Right cardiac atrium (tissue), 5 donors: Measurements from ENCODE around the gene OR7A17. TPM values are rescaled to one million over a fixed set of nuclear protein-coding genes. Genes with fewer than 3 reads are reported as not detected.

Experiments used
- ATAC-seq, 2 donors: fragments of 200-7000 bp; cut with Tn5 transposase; one replicate each; pipeline versions ENCODE4 v1.8.0 to v1.9.1; 2020; ENCODE audit warnings: moderate library complexity in 2 of 2, mild to moderate bottlenecking in 1 of 2
- DNase-seq, 3 donors: peaks; one replicate each; pipeline ENCODE4 v3.0.0-alpha.2; 2020
- H3K27ac ChIP-seq: one replicate; pipeline ENCODE4 v1.5.1; 2013; ENCODE audit warnings: mild to moderate bottlenecking, low read length, control low read depth, moderate library complexity
- H3K27me3 ChIP-seq: one replicate; pipeline ENCODE4 v1.6.1; 2013; ENCODE audit not compliant: control insufficient read depth, insufficient read depth
- H3K4me1 ChIP-seq: one replicate; pipeline ENCODE4 v1.6.1; 2013; ENCODE audit warnings: low read length; ENCODE audit not compliant: control insufficient read depth, insufficient read depth
- H3K4me3 ChIP-seq: one replicate; pipeline ENCODE4 v1.5.1; 2013; ENCODE audit warnings: low read length, control low read depth
- H3K9me3 ChIP-seq: one replicate; pipeline ENCODE4 v1.6.1; 2013; ENCODE audit warnings: low read length; ENCODE audit not compliant: control insufficient read depth
- WGBS: extraction: QIAGEN DNeasy Blood & Tissue Kit; methylation state at CpG from one replicate; pipeline ENCODE4 v1.1.7; 2013; 5-methylcytosine and 5-hydroxymethylcytosine counted together
- intact Hi-C, 4 donors: fragments of 100-400 bp; cut with DNase I; formaldehyde crosslinking; loops; one replicate each; pipeline versions ENCODE4 v1.11.0 to v1.14.0; 2022 to 2023
- long read RNA-seq, 4 donors: library from polyadenylated mRNA; unstranded; transcript quantifications; one replicate each; pipeline ENCODE4 v2.0.0, GENCODE V29; 2020 to 2021
- polyA plus RNA-seq: library from polyadenylated mRNA; stranded (reverse); fragments of 200-250 nt; gene quantifications from one replicate; pipeline ENCODE4 v1.2.3, GENCODE V29; 2013
- total RNA-seq, 4 donors: library from RNA; stranded (reverse); fragmentation: NEBNext Ultra II Directional; extraction: Animal tissue kit (Norgen Biotek cat#: 25700); gene quantifications; one replicate each; pipeline ENCODE4 v1.2.1, GENCODE V29; 2021
- donor health status: healthy with polysubstance abuse.
- donor health status: DM: no; HTN: yes; CAD: no.
- donor health status: DM: no; HTN: no; CAD: no.
- donor health status: DM: no; HTN: yes; CAD: no; lungs with severe emphysema.
- donor health status: DM: yes; HTN: yes; CAD: no.

Gene OR7A17
- total RNA-seq (not detected), polyA plus RNA-seq (not detected)
- long read RNA-seq, donor 1: 0 reads
- long read RNA-seq, donor 2: 0 reads
- long read RNA-seq, donor 3: 0 reads
- long read RNA-seq, donor 4: 0 reads

DNA sequence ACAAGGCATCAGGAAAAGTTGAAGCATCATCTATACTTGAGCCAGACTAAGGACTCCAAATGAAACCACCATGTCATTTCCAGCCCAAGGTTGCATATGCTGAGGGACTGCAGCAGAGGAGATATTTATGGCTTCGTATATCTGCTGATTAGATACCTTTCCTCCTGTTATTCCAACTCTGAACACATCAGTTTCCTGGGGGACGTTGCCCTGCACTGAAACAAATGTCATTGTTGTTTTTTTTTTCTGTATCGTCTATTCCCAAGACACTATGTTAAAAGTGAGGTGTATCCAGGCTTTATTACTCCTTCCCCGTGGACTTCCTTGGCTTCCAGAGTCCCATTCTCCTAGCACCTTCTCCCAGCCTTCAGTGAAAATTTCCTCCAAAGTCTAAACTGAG lies at the start of gene OR7A17:
TSS of gene OR7A17 (minus strand) at position 101 of the 400 bp plus-strand sequence. CDS start 4,777 bp downstream, outside the sequence.
- intact Hi-C loops: no loop called here
- Histone ChIP-seq H3K27me3 (no peaks in the 10 kb centered on the region), H3K4me3 (no peak within 1 kb of the TSS), H3K9me3 (no peaks in the 10 kb centered on the region), H3K4me1 (peaks cover 2% of the 10 kb centered on the region), H3K27ac (no peak within 1 kb of the TSS)
- DNase-seq (no peak), ATAC-seq (no peak)
- WGBS: 51% methylated on average over 4 of the region's 4 CpGs

DNA sequence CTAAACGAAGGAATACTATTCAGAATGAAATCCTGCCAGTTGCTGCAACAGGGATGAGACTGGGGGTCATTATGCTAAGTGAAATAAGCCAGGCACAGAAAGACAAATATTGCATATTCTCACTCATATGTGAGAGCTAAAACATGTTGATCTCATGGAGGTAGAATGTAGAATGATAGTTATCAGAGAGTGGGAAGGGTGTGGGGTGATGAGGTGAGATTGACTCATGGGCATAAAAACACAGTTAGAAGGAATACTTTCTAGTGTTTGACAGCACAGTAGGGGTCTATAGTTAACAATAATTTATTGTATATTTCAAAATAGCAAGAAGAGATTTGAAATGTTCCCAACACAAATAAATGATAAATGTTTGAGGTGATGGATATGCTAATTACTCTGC lies 47.6 kb upstream of the OR7A17 start:
- 55% methylated on average over 1 of the region's 1 CpG for WGBS
- DNase-seq: no peak
- intact Hi-C loops: no loop called here
- Histone ChIP-seq H3K4me3 (no peak overlapping the region), H3K9me3 (no peaks in the 10 kb centered on the region), H3K27ac (no peak overlapping the region), H3K27me3 (no peaks in the 10 kb centered on the region), H3K4me1 (no peaks in the 10 kb centered on the region)
- no peak for ATAC-seq

DNA sequence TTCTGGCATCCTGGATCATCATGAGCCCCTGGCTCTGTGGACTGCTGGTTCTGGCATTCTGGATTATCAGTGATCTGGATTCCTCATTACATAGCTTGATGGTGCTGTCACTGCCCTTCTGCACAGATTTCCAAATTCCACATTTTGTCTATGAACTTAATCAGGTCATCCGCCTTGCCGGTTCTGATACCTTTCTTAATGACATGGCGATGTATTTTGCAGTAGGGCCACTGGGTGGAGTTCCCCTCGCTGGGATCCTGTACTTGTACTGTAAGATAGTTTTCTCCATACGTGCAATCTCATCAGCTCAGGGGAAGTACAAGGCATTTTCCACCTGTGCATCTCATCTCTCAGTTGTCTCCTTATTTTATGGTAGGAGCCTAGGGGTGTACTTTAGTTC lies 30.9 kb upstream of the OR7A17 start:
- Histone ChIP-seq H3K4me3 (no peak overlapping the region), H3K27ac (no peak overlapping the region), H3K4me1 (no peaks in the 10 kb centered on the region), H3K27me3 (no peaks in the 10 kb centered on the region), H3K9me3 (no peaks in the 10 kb centered on the region)
- 61% methylated on average over 5 of the region's 5 CpGs for WGBS
- intact Hi-C loops: no loop called here
- ATAC-seq: no peak
- no peak for DNase-seq

DNA sequence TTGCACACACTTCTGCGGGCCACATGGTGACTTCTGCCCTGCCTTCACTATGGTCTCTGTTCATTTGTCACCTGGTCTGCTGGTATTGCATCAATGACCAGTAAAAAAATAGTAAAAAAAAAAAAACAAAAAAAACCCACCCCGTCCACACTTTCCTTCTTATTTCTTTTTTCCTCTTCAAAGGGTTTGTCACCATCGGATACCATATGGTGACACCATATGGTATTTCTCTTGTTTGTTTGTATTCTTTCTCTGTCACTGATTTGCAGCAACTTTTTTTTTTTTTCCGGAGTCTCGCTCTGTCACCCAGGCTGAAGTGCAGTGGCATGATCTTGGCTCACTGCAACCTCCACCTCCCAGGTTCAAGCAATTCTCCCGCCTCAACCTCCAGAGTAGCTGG lies 29.2 kb upstream of the OR7A17 start:
- Histone ChIP-seq H3K27me3 (no peaks in the 10 kb centered on the region), H3K27ac (no peak overlapping the region), H3K4me1 (no peaks in the 10 kb centered on the region), H3K4me3 (no peak overlapping the region), H3K9me3 (no peaks in the 10 kb centered on the region)
- no peak for DNase-seq
- ATAC-seq: no peak
- 68% methylated on average over 6 of the region's 6 CpGs for WGBS
- intact Hi-C loops: no loop called here

DNA sequence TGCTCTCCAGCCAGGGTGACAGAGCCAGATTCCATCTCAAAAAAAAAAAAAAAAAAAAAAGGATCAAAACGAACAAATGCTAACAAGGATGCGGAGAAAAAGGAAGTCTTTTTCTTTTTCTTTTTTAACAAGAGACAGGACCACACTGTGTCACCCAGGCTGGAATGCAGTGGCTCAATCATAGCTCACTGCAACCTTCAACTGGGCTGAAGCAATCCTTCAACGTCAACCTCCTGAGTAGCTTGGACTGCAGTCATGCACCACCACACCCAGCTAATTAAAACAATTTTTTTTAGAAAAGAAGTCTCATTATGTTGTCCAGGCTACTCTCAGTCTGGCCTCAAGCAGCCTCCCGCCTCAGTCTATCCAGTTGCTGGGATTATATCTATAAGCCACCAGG lies 20.8 kb upstream of the OR7A17 start:
- H3K27me3 ChIP-seq: no peaks in the 10 kb centered on the region
- intact Hi-C loops: no loop called here

DNA sequence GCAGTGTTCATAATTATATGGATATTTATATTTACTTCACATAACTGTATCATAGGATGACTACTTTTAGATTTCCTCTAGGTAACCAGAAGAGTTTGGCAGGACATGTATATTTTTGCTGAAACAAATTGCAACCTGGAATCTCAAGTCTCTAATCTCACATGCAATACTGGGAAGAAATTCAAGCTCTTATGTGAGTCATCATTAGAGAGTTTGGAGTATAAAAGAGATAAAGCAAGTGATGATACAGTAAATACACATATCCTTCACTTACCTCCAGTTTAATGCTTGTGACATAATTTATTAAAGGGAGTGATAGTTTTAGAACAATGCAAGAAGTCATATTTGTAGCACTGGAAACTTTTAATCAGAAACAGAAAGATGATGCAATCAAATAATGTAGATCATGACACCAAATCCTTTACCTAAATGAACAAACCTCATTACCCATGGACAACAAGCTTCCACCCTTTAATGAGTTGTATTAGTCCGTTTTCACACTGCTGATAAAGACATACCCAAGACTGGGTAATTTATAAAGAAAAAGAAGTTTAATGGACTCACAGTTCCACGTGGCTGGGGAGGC lies 15.8 kb upstream of the OR7A17 start:
- 32% methylated on average over 2 of the region's 2 CpGs for WGBS
- Histone ChIP-seq H3K27me3 (no peaks in the 10 kb centered on the region), H3K4me3 (no peak overlapping the region)

More for the DNA sequence above, 20.8 kb upstream of the OR7A17 start:
- WGBS: 77% methylated on average over 4 of the region's 4 CpGs
- Histone ChIP-seq H3K4me3 (no peak overlapping the region), H3K4me1 (no peaks in the 10 kb centered on the region), H3K9me3 (no peaks in the 10 kb centered on the region), H3K27ac (no peak overlapping the region)
- DNase-seq (no peak), ATAC-seq (no peak)

DNA sequence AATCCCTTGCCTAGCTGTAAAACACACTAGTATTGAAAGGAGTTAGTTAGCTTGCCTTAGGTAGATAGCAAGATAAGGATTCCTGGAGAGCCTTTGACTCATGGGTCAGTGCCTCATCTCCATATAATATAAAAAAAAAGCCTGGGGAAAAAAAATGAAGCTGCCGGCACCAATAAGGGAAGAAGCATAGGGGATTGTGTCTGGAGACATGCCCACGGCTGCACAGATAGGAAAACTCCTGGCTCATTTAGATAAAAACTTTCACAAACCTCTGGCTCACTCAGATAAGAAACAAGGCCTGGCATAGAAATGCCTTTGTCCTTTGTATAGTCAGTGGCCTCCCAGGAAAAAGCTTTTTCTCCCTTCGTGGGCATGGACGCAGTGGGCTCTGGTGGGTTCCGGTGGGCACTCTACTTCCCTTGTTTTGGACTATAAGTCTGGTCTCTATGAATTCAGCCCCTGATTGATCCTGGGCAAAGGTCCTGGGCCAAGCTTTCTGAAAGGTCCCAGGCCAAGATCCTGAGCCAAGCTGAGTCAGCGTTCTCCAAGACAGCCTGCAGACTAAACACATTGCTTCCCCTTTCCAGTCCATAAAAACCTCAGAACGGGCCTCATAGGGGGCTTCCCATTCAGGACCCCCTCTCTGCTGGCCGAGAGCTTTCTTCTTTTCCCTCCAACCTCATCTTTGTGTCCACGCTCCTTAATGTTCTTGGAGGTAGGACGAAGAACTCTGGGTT lies 4.9 kb upstream of the OR7A17 start:
- H3K27ac ChIP-seq: no peak overlapping the region
- DNase-seq (peak in 1 of 3 donors; percentile 40), ATAC-seq (no peak)
- no peak overlapping the region for H3K4me3 ChIP-seq
- H3K27me3 ChIP-seq: no peaks in the 10 kb centered on the region
- intact Hi-C loops: loop anchor here in 1 of 4 donors (10.0 kb wide), 1 partner anchor 316 kb away; the partner anchor contains the start of gene NDUFB7
- 43% methylated on average over 10 of the region's 10 CpGs for WGBS
- peaks cover 2% of the 10 kb centered on the region for H3K4me1 ChIP-seq
- no peaks in the 10 kb centered on the region for H3K9me3 ChIP-seq

More for the DNA sequence above, 15.8 kb upstream of the OR7A17 start:
- intact Hi-C loops: no loop called here
- Histone ChIP-seq H3K27ac (no peak overlapping the region), H3K9me3 (no peaks in the 10 kb centered on the region), H3K4me1 (no peaks in the 10 kb centered on the region)
- no peak for ATAC-seq
- no peak for DNase-seq

DNA sequence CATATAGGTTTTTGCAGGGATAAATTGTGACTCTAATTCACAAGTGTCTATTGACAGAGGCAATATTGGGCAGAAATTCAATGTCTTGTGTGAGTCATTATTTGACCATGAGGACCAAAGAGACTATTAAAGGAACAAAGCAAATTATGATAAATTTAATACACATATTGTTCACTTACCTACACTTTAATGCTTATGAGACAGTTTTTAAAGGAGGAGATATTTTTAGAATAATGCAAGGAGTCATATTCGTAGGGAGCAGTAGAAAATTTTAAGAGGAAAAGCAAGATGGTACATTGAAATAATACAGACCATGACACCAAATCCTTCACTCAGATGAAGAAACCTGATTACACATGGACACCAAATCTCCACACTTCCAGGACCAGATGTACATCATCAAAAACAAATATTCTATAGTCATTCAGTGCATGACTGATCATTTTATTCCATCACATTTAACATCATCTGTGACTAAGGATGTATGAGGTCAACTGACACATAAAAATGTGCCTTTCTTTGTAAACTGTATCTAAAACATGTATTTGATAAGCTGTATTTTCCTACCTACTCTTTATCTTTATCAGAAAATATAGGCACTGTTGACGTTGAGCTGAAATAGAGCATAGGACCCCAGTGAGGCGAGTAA lies 4.2 kb upstream of the OR7A17 start:
- intact Hi-C loops: loop anchor here in 1 of 4 donors (10.0 kb wide), 1 partner anchor 315 kb away; the partner anchor contains the start of gene NDUFB7
- Histone ChIP-seq H3K9me3 (no peaks in the 10 kb centered on the region), H3K27ac (no peak overlapping the region), H3K27me3 (no peaks in the 10 kb centered on the region), H3K4me1 (peaks cover 2% of the 10 kb centered on the region), H3K4me3 (no peak overlapping the region)
- DNase-seq (no peak), ATAC-seq (no peak)
- WGBS: 56% methylated on average over 3 of the region's 3 CpGs

DNA sequence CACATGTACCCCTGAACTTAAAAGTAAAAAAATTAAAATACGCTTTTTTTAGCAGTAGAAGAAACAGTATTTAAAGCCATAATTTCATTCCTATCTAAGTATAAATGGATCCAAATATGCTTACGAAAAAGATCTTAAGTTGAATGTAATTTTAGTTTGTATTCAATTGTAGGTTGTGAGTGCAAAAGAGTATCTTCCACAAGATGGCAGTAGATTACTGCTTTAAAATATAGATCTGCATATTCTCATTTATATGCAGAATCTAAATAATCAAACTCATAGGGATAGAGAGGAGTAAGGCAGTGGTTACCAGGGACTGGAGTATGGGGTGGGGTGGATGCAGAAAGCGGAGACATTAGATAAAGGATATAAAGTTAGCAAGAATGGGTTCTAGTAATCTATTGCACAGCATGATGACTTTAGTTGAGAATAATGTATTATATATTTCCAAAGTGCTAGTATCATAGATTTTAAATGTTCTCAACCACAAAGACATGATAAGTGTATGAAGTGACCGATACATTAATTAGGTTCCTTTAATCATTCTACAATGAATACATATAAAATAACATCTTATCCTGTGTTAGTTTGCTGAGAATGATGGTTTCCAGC lies 14.2 kb downstream of the OR7A17 start:
- ATAC-seq: no peak
- no peak overlapping the region for H3K27ac ChIP-seq
- H3K9me3 ChIP-seq: no peaks in the 10 kb centered on the region
- H3K27me3 ChIP-seq: no peaks in the 10 kb centered on the region
- intact Hi-C loops: no loop called here
- DNase-seq: no peak
- H3K4me3 ChIP-seq: no peak overlapping the region
- H3K4me1 ChIP-seq: no peaks in the 10 kb centered on the region
- 74% methylated on average over 4 of the region's 4 CpGs for WGBS

DNA sequence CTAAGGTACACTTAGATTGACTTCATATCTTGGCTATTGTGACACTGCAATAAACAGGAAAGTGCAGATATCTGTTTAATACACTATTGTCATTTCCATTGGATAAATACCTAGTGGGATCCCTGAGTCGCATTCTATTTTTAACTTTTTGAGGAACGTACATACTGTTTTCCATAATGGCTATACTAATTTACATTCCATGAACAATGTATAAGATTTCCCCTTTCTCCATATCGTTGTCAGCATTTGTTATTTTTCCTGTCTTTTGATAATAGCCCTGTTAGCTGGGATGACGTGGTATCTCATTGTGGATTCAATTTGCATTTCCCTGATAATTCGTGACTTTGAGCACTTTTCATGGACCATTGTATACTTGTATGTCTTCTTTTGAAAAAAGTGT lies 17.4 kb downstream of the OR7A17 start:
- no peak overlapping the region for H3K4me3 ChIP-seq
- intact Hi-C loops: no loop called here
- ATAC-seq (no peak), DNase-seq (no peak)
- no peak overlapping the region for H3K27ac ChIP-seq
- H3K4me1 ChIP-seq: no peaks in the 10 kb centered on the region
- 60% methylated on average over 5 of the region's 5 CpGs for WGBS
- no peaks in the 10 kb centered on the region for H3K9me3 ChIP-seq
- no peaks in the 10 kb centered on the region for H3K27me3 ChIP-seq

DNA sequence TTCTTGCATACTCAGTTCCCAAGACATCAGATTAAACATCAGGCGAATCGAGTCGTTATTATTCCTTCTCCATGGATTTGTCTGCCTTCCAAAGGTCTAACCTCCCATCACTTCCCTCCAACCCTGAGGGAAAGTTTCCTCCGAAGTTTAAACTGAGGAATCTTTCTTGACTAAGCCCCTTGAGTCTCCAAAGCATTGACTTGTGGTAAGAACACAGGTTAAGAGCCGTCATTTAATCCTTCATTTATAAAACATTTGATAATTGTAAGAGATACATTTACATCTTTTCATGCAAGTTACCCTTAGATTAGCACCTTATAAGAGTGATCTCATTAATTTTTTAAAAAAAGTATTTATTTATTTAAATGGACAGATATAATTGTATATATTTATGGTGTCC lies 37.1 kb downstream of the OR7A17 start, which contains the start of gene OR7A10:
TSS of gene OR7A10 (minus strand) at position 101 of the 400 bp plus-strand sequence. CDS start 7,045 bp downstream, outside the sequence.
- WGBS: 78% methylated on average over 5 of the region's 5 CpGs
- Histone ChIP-seq H3K27me3 (no peaks in the 10 kb centered on the region), H3K27ac (no peak within 1 kb of the TSS), H3K9me3 (no peaks in the 10 kb centered on the region), H3K4me1 (no peaks in the 10 kb centered on the region), H3K4me3 (no peak within 1 kb of the TSS)
- DNase-seq (no peak), ATAC-seq (no peak)
- intact Hi-C loops: no loop called here
